ENCODE data around the gene NTMT1.

DNA sequence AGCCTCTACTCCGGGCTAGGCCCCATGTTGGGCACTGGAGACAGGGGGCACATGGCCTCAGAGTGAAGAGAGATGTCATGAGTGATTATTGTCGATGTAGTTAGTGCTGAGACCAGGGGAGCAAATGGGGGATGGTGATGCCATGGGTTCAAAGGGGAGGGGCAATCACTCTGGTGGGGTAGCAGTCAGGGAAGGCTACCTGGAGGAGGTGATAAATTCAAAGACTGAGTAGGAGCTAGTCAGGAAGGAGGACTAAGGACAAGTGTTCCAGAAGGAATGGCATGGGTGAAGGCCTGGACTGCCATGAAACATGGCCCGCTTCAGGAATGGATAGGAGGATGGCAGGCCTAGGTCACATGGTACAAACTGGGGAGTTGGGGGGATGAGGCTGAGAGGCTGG lies 46.7 kb upstream of the NTMT1 start:
- TF ChIP-seq, protein P1, sequence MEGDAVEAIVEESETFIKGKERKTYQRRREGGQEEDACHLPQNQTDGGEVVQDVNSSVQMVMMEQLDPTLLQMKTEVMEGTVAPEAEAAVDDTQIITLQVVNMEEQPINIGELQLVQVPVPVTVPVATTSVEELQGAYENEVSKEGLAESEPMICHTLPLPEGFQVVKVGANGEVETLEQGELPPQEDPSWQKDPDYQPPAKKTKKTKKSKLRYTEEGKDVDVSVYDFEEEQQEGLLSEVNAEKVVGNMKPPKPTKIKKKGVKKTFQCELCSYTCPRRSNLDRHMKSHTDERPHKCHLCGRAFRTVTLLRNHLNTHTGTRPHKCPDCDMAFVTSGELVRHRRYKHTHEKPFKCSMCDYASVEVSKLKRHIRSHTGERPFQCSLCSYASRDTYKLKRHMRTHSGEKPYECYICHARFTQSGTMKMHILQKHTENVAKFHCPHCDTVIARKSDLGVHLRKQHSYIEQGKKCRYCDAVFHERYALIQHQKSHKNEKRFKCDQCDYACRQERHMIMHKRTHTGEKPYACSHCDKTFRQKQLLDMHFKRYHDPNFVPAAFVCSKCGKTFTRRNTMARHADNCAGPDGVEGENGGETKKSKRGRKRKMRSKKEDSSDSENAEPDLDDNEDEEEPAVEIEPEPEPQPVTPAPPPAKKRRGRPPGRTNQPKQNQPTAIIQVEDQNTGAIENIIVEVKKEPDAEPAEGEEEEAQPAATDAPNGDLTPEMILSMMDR (conservative IDR thresholded peaks at IDR 0.05; ENCODE audit: low read length) = no peak
- no peak for TF ChIP-seq EZH2phosphoT487 (IDR thresholded peaks at IDR 0.05; ENCODE audit: borderline replicate concordance)

Measured in Loucy (cell line).